MM.1S (cell line): ENCODE data around the gene LAMB2.
A peak's percentile ranks its signal among the peaks of the same experiment; 100 is the strongest.

Experiments used
- DNase-seq: peaks from one replicate; pipeline ENCODE4 v3.0.0-alpha.2; 2015
- H2AFZ ChIP-seq: fragments of 300-600 bp; sonication (generic); 2 replicates; pipeline ENCODE4 v1.6.0; 2016; ENCODE audit warnings: antibody characterized with exemption, low read length
- H3F3A ChIP-seq: fragments of 300-600 bp; sonication (generic); 2 replicates; pipeline ENCODE4 v1.6.1; 2016; ENCODE audit warnings: mild to moderate bottlenecking, antibody characterized with exemption, low read length, moderate library complexity, mixed read lengths; ENCODE audit not compliant: insufficient read depth
- H3K27ac ChIP-seq: fragments of 300-600 bp; sonication (generic); 2 replicates; pipeline ENCODE4 v1.5.1; 2016; ENCODE audit warnings: mild to moderate bottlenecking, low read length
- H3K27me3 ChIP-seq: fragments of 300-600 bp; sonication (generic); replicated peaks from 2 replicates; pipeline ENCODE4 v1.6.0; 2016; ENCODE audit warnings: low read length; ENCODE audit not compliant: insufficient read depth
- H3K36me3 ChIP-seq: fragments of 300-600 bp; sonication (generic); replicated peaks from 2 replicates; pipeline ENCODE4 v1.6.1; 2016; ENCODE audit warnings: mild to moderate bottlenecking, low read length, mixed read lengths; ENCODE audit not compliant: insufficient read depth
- H3K4me1 ChIP-seq: fragments of 300-600 bp; sonication (generic); 2 replicates; pipeline ENCODE4 v1.6.1; 2016; ENCODE audit warnings: low read length, mixed read lengths
- H3K4me2 ChIP-seq: fragments of 300-600 bp; sonication (generic); 2 replicates; pipeline ENCODE4 v1.6.0; 2016; ENCODE audit warnings: low read depth, low read length
- H3K4me3 ChIP-seq: fragments of 300-600 bp; sonication (generic); 2 replicates; pipeline ENCODE4 v1.5.1; 2016; ENCODE audit warnings: low read length, mixed read lengths
- H3K79me2 ChIP-seq: fragments of 300-600 bp; sonication (generic); 2 replicates; pipeline ENCODE4 v1.6.1; 2016; ENCODE audit warnings: mixed run types, low read length, mixed read lengths
- H3K9ac ChIP-seq: fragments of 300-600 bp; sonication (generic); 2 replicates; pipeline ENCODE4 v1.6.1; 2016; ENCODE audit warnings: low read length, mixed read lengths
- H3K9me2 ChIP-seq: fragments of 300-600 bp; sonication (generic); replicated peaks from 2 replicates; pipeline ENCODE4 v1.6.1; 2016; ENCODE audit warnings: mild to moderate bottlenecking, low read length, mixed read lengths; ENCODE audit not compliant: insufficient read depth
- H3K9me3 ChIP-seq: fragments of 300-600 bp; sonication (generic); replicated peaks from 2 replicates; pipeline ENCODE4 v1.6.1; 2016; ENCODE audit warnings: mild to moderate bottlenecking, low read length, mixed read lengths; ENCODE audit not compliant: insufficient read depth
- H4K20me1 ChIP-seq: fragments of 300-600 bp; sonication (generic); 2 replicates; pipeline ENCODE4 v1.6.1; 2016; ENCODE audit warnings: mild to moderate bottlenecking, low read length, moderate library complexity, mixed read lengths; ENCODE audit not compliant: insufficient read depth
- CTCF ChIP-seq: fragments of 300-600 bp; sonication (generic); IDR thresholded peaks from 2 replicates; pipeline ENCODE4 v1.5.1; 2016; ENCODE audit warnings: antibody characterized with exemption, low read length, mixed read lengths
- EZH2 ChIP-seq: fragments of 300-600 bp; sonication (generic); optimal IDR thresholded peaks from 2 replicates; pipeline ENCODE3; 2017; ENCODE audit warnings: low read depth, mild to moderate bottlenecking, antibody characterized with exemption, low read length, mixed read lengths
- EZH2phosphoT487 ChIP-seq: fragments of 300-600 bp; sonication (generic); IDR thresholded peaks from 2 replicates; pipeline ENCODE4 v1.6.1; 2018; ENCODE audit warnings: antibody characterized with exemption, low read length

The LAMB2 gene

GRCh38 chr3:49098910-49099630, 33.8 kb downstream of the LAMB2 start:
- peaks cover 18% of the 10 kb centered on the region for H3K79me2 ChIP-seq
- peaks cover 5% of the 10 kb centered on the region; the same call in 1 of the 2 replicates for H3K4me1 ChIP-seq
- TF ChIP-seq CTCF: no peak
- no peak for TF ChIP-seq EZH2phosphoT487
- TF ChIP-seq EZH2: no peak
- H2AFZ ChIP-seq: no peak overlapping the region
- H3K4me3 ChIP-seq: no peak overlapping the region
- no peaks in the 10 kb centered on the region for H4K20me1 ChIP-seq
- no peaks in the 10 kb centered on the region for H3K36me3 ChIP-seq
- no peak overlapping the region for H3K4me2 ChIP-seq
- H3F3A ChIP-seq: peaks cover 15% of the 10 kb centered on the region
- H3K9ac ChIP-seq: no peak overlapping the region
- H3K9me3 ChIP-seq: no peaks in the 10 kb centered on the region
- H3K27ac ChIP-seq: no peak overlapping the region
- no peak for DNase-seq
- no peaks in the 10 kb centered on the region for H3K27me3 ChIP-seq
- no peaks in the 10 kb centered on the region for H3K9me2 ChIP-seq

DNA sequence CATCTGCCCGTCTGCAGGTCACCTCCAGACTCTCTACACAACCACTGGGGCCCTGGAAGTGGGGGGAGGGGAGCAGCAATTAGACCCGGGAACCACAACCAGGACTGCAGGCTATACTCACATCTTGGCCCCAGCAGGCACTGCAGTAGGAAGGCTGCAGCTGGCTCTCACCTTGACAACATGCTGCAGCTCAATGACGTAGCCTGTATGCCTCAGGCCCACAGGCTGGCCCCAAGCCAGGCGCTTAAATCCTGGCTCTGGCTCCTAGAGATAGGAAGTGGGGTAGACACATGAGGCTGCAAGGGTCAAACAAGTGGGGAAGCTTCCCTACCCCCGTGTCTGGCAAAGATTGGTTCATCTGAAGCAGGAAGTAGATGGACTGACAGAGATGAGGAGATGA, 34.4 kb downstream of the LAMB2 start:
- peaks cover 2% of the 10 kb centered on the region; the same call in 1 of the 2 replicates for H3K4me1 ChIP-seq

GRCh38 chr3:49093853-49094767, 38.7 kb downstream of the LAMB2 start, which contains the start of gene QRICH1:
QRICH1 (minus strand) TSS chr3:49094071; CDS start chr3:49077017, 17,054 bp downstream.
- Histone ChIP-seq H2AFZ (peak within 1 kb of the TSS; percentile 65), H3K9me2 (no peaks in the 10 kb centered on the region)

More for the DNA sequence above, 34.4 kb downstream of the LAMB2 start:
- Histone ChIP-seq H4K20me1 (no peaks in the 10 kb centered on the region), H2AFZ (no peak overlapping the region), H3F3A (peaks cover 18% of the 10 kb centered on the region), H3K9me3 (no peaks in the 10 kb centered on the region), H3K4me2 (no peak overlapping the region), H3K9me2 (no peaks in the 10 kb centered on the region), H3K79me2 (peaks cover 13% of the 10 kb centered on the region), H3K27ac (no peak overlapping the region), H3K27me3 (no peaks in the 10 kb centered on the region), H3K9ac (no peak overlapping the region), H3K36me3 (no peaks in the 10 kb centered on the region), H3K4me3 (no peak overlapping the region)
- DNase-seq: no peak
- TF ChIP-seq EZH2phosphoT487: no peak
- TF ChIP-seq CTCF: no peak
- TF ChIP-seq EZH2: no peak

More at GRCh38 chr3:49093853-49094767, 38.7 kb downstream of the LAMB2 start, which contains the start of gene QRICH1:
- Histone ChIP-seq H4K20me1 (peaks cover 6% of the 10 kb centered on the region), H3K36me3 (peaks cover 5% of the 10 kb centered on the region; the same call in 1 of the 2 replicates), H3K4me2 (peak within 1 kb of the TSS; percentile 89), H3F3A (peaks cover 25% of the 10 kb centered on the region), H3K79me2 (peaks cover 43% of the 10 kb centered on the region), H3K9me3 (no peaks in the 10 kb centered on the region), H3K27ac (peak within 1 kb of the TSS; percentile 90), H3K9ac (peak within 1 kb of the TSS; percentile 90), H3K4me1 (peaks cover 4% of the 10 kb centered on the region), H3K27me3 (no peaks in the 10 kb centered on the region), H3K4me3 (peak within 1 kb of the TSS; percentile 97)
- peak; percentile 99 for DNase-seq
- TF ChIP-seq CTCF: peak; percentile 71
- TF ChIP-seq EZH2: no peak
